B cell (primary cell): ENCODE results near the gene RBM42. TPM values are rescaled to one million over a fixed set of nuclear protein-coding genes. Genes with fewer than 3 reads are reported as not detected.
A peak's percentile ranks its signal among the peaks of the same experiment; 100 is the strongest.

Experiments
- ATAC-seq: fragments of 200-7000 bp; cut with Tn5 transposase; one replicate; pipeline ENCODE4 v1.10.0; 2021; ENCODE audit warnings: low read depth, mild to moderate bottlenecking, moderate number of reproducible peaks, moderate library complexity
- CTCF ChIA-PET: fragments of 350-600 bp; sonication (Branson Sonifier 250); formaldehyde crosslinking; loops from one replicate; lab custom pipeline; 2021; ENCODE audit warnings: antibody characterized with exemption, inconsistent platforms; lab: Charles Lee
- POLR2A ChIA-PET: fragments of 350-600 bp; sonication (Branson Sonifier 250); formaldehyde crosslinking; loops from one replicate; lab custom pipeline; 2021; ENCODE audit warnings: antibody characterized with exemption; lab: Charles Lee
- DNase-seq: peaks from one replicate; pipeline ENCODE4 v3.0.0; 2013
- H2AFZ ChIP-seq: 2 replicates; pipeline ENCODE4 v1.6.1; 2012; ENCODE audit warnings: mild to moderate bottlenecking, low read depth, low read length; ENCODE audit not compliant: insufficient read depth, poor library complexity, severe bottlenecking
- H3K27ac ChIP-seq, 2 donors: 1 replicate in 1 of 2; 2 replicates in 1 of 2; pipeline ENCODE4 v1.5.1; 2012 to 2013; ENCODE audit warnings: low read length in 2 of 2, mild to moderate bottlenecking in 2 of 2, moderate library complexity in 1 of 2
- H3K27me3 ChIP-seq, 4 experiments: fragments of 200-600 bp in 1 of 4; sonication (generic) in 1 of 4; replicated peaks in 1 of 4; 1 replicate in 2 of 4; 2 replicates in 2 of 4; pipeline versions ENCODE4 v1.6.1 to v1.7.0; 2013 to 2016; ENCODE audit warnings: low read length in 3 of 4, mild to moderate bottlenecking in 2 of 4, mixed read lengths in 1 of 4, moderate library complexity in 1 of 4; ENCODE audit not compliant: insufficient read depth in 4 of 4, control insufficient read depth in 3 of 4; ENCODE audit errors: control extremely low read depth in 1 of 4
- H3K36me3 ChIP-seq, 2 experiments: replicated peaks in 1 of 2; 1 replicate in 1 of 2; 2 replicates in 1 of 2; pipeline versions ENCODE4 v1.6.1 to v1.7.1; 2013; ENCODE audit warnings: low read length in 1 of 2; ENCODE audit not compliant: insufficient read depth in 2 of 2, control insufficient read depth in 1 of 2; ENCODE audit errors: control extremely low read depth in 1 of 2, extremely low read depth in 1 of 2
- H3K4me1 ChIP-seq, 2 donors: fragments of 200-600 bp in 1 of 2; sonication (generic) in 1 of 2; 1 replicate in 1 of 2; 2 replicates in 1 of 2; pipeline versions ENCODE4 v1.5.1 to v1.6.1; 2013 to 2017; ENCODE audit warnings: low read length in 2 of 2; ENCODE audit not compliant: control insufficient read depth in 2 of 2, insufficient read depth in 2 of 2
- H3K4me2 ChIP-seq: replicated peaks from 2 replicates; pipeline ENCODE3; 2012; ENCODE audit warnings: mild to moderate bottlenecking, low read depth, low read length; ENCODE audit not compliant: poor library complexity, severe bottlenecking
- H3K4me3 ChIP-seq, 5 experiments: fragments of 200-600 bp in 1 of 5; sonication (generic) in 1 of 5; 1 replicate in 3 of 5; 2 replicates in 2 of 5; pipeline versions ENCODE4 v1.5.1 to v1.7.0; 2011 to 2016; ENCODE audit warnings: low read length in 4 of 5, mild to moderate bottlenecking in 4 of 5, low read depth in 2 of 5, control low read depth in 1 of 5, moderate library complexity in 1 of 5; ENCODE audit not compliant: insufficient read depth in 1 of 5; ENCODE audit errors: control extremely low read depth in 1 of 5, extremely low read depth in 1 of 5
- H3K79me2 ChIP-seq: fragments of 200-600 bp; sonication (generic); one replicate; pipeline ENCODE4 v1.6.0; 2016; ENCODE audit warnings: low read length; ENCODE audit not compliant: control insufficient read depth, insufficient read depth
- H3K9ac ChIP-seq: fragments of 200-600 bp; sonication (generic); 2 replicates; pipeline ENCODE4 v1.6.1; 2017; ENCODE audit warnings: mild to moderate bottlenecking, low read length, moderate library complexity
- H3K9me3 ChIP-seq, 3 donors: one replicate each; pipeline versions ENCODE4 v1.6.1 to v1.7.1; 2013; ENCODE audit warnings: low read length in 2 of 3; ENCODE audit not compliant: control insufficient read depth in 2 of 3, insufficient read depth in 1 of 3; ENCODE audit errors: control extremely low read depth in 1 of 3
- H4K20me1 ChIP-seq: 2 replicates; pipeline ENCODE4 v1.6.0; 2012; ENCODE audit warnings: mild to moderate bottlenecking, low read length; ENCODE audit not compliant: insufficient read depth, control insufficient read depth, poor library complexity, severe bottlenecking
- H3K27ac Mint-ChIP-seq: one replicate; pipeline ENCODE4 v1.8.0; 2021; ENCODE audit warnings: mixed read lengths
- H3K27me3 Mint-ChIP-seq: one replicate; pipeline ENCODE4 v1.8.0; 2021; ENCODE audit warnings: mixed read lengths
- H3K4me1 Mint-ChIP-seq: one replicate; pipeline ENCODE4 v1.8.0; 2021; ENCODE audit warnings: mixed read lengths
- H3K4me3 Mint-ChIP-seq: one replicate; pipeline ENCODE4 v1.8.0; 2021; ENCODE audit warnings: mixed read lengths
- H3K9me3 Mint-ChIP-seq: one replicate; pipeline ENCODE4 v1.8.0; 2022; ENCODE audit warnings: mixed read lengths; ENCODE audit not compliant: insufficient read depth
- EZH2 ChIP-seq: IDR thresholded peaks from 2 replicates; pipeline ENCODE4 v1.6.1; 2012; ENCODE audit warnings: borderline replicate concordance, low read depth, mild to moderate bottlenecking, moderate library complexity, low read length; ENCODE audit not compliant: insufficient read depth, poor library complexity, severe bottlenecking
- WGBS: methylation state at CpG from one replicate; pipeline ENCODE4 v1.1.5; 2013; ENCODE audit warnings: missing lambda C conversion rate; ENCODE audit not compliant: insufficient coverage; 5-methylcytosine and 5-hydroxymethylcytosine counted together
- intact Hi-C: fragments of 100-400 bp; cut with micrococcal nuclease; formaldehyde crosslinking; loops from one replicate; pipeline ENCODE4 v1.10.0; 2022
- polyA plus RNA-seq: library from polyadenylated mRNA; depleted of rRNA; stranded (reverse); fragments of >200 nt; gene quantifications from 2 replicates; pipeline ENCODE4 v1.2.3, GENCODE V29; 2012
- total RNA-seq, 2 donors: library from RNA; stranded (reverse); fragments of 120-200 nt in 1 of 2; gene quantifications; 1 replicate in 1 of 2; 2 replicates in 1 of 2; pipeline versions ENCODE4 v1.2.3 to v1.2.4, GENCODE V29; 2013 to 2022
- TF ChIP-seq, protein P1 (sequence below): fragments of 200-600 bp; IDR thresholded peaks from one replicate; pipeline ENCODE4 v1.8.0; 2022; ENCODE audit warnings: antibody characterized with exemption, mild to moderate bottlenecking

RBM42 gene
- total and polyA plus RNA-seq, 2 donors (not counting 1 experiment from before 2014, with no cell fraction given), result 42.1 to 52.0 TPM

DNA sequence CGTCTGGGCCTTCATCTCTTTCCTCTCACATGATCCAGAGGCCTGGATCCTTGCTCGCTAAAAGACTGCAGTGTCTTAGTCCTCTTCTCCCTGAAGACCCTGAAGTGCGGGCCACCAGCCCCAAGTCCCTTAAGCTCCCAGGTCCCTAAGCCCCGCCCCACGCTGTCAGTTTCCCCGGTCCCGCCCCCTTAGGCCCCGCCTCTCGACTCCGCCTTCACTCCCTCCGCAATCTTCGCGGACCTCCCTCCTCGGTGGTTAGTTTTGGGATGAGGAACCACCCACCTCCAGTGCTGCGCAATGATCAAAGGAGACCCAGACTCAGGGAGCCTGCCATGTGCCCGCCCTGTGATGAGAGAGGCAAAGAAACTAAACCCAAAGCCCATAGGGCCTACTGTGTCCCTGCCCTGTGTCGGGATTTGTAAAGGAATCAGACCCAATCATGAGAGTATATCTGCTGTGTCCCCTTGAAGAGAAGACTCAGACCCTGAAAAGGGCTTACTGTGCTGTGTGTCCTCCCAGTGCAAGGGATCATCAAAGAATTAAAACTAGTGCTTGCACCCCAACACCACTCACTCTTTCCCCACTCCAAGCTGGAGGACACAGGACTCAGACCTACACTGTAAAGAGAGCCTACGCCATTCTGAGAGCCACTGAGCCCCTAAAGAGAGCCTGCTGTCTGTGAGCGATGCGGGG, 16.3 kb downstream of the RBM42 start:
- Histone ChIP-seq H3K4me3 (peak overlapping the region in 4 of 5 experiments; percentile 73 to 91 (median 82)), H3K4me1 (peaks cover 24 to 58% of the 10 kb centered on the region in 2 donors), H3K9ac (peak overlapping the region; percentile 85), H3K36me3 (no peaks in the 10 kb centered on the region), H3K79me2 (peaks cover 27% of the 10 kb centered on the region), H3K4me2 (peak overlapping the region; percentile 100), H3K27ac (peak overlapping the region in 1 of 2 donors; percentile 34), H3K9me3 (peaks cover 0 to 5% (median 0%) of the 10 kb centered on the region in 3 donors), H3K27me3 (no peaks in the 10 kb centered on the region), H4K20me1 (peaks cover 3% of the 10 kb centered on the region), H2AFZ (peak overlapping the region; percentile 97)
- ChIA-PET POLR2A (interaction anchor here (1.1 kb wide), 1 partner anchor 11 kb away, joined by 4 read pairs; no protein-coding TSS in a partner anchor), CTCF (interaction anchor here (1.2 kb wide), 1 partner anchor 135 kb away, joined by 3 read pairs; no protein-coding TSS in a partner anchor)
- 30% methylated on average over 11 of the region's 20 CpGs for WGBS
- Mint-ChIP-seq H3K27ac (peak overlapping the region; percentile 91), H3K9me3 (no peaks in the 10 kb centered on the region), H3K27me3 (no peaks in the 10 kb centered on the region), H3K4me3 (peak overlapping the region; percentile 94), H3K4me1 (peaks cover 46% of the 10 kb centered on the region)
- DNase-seq, result peak; percentile 74
- no peak for ATAC-seq
- intact Hi-C loops, result loop anchor here (1.0 to 10.0 kb wide), 6 partner anchors 17 to 1950 kb away; partner anchors contain the start of genes ARHGAP33, HAUS5, OVOL3 and POLR2I
- TF ChIP-seq EZH2, result no peak
- TF ChIP-seq, protein P1, sequence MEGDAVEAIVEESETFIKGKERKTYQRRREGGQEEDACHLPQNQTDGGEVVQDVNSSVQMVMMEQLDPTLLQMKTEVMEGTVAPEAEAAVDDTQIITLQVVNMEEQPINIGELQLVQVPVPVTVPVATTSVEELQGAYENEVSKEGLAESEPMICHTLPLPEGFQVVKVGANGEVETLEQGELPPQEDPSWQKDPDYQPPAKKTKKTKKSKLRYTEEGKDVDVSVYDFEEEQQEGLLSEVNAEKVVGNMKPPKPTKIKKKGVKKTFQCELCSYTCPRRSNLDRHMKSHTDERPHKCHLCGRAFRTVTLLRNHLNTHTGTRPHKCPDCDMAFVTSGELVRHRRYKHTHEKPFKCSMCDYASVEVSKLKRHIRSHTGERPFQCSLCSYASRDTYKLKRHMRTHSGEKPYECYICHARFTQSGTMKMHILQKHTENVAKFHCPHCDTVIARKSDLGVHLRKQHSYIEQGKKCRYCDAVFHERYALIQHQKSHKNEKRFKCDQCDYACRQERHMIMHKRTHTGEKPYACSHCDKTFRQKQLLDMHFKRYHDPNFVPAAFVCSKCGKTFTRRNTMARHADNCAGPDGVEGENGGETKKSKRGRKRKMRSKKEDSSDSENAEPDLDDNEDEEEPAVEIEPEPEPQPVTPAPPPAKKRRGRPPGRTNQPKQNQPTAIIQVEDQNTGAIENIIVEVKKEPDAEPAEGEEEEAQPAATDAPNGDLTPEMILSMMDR, result no peak
